Effector memory CD8-positive, alpha-beta T cell (primary cell): ENCODE measurements around the gene C1QTNF4.
A peak's percentile ranks its signal among the peaks of the same experiment; 100 is the strongest.

Source experiments
- ATAC-seq: fragments of 150-1000 bp; cut with Tn5 transposase; replicated peaks from 2 replicates; pipeline ENCODE4 v1.10.0; 2021; ENCODE audit warnings: mild to moderate bottlenecking, moderate library complexity
- DNase-seq, 3 experiments: peaks; one replicate each; pipeline ENCODE4 v3.0.0; 2021
- H3K27ac Mint-ChIP-seq, 2 donors: one replicate each; pipeline ENCODE4 v1.8.0; 2022; ENCODE audit warnings: mild to moderate bottlenecking in 2 of 2, mixed read lengths in 2 of 2, moderate library complexity in 2 of 2
- H3K27me3 Mint-ChIP-seq, 2 donors: one replicate each; pipeline ENCODE4 v1.8.0; 2022; ENCODE audit warnings: mixed read lengths in 2 of 2
- H3K36me3 Mint-ChIP-seq: one replicate; pipeline ENCODE4 v1.8.0; 2022; ENCODE audit warnings: mild to moderate bottlenecking, moderate library complexity, mixed read lengths; ENCODE audit not compliant: insufficient read depth
- H3K4me1 Mint-ChIP-seq, 2 donors: one replicate each; pipeline ENCODE4 v1.8.0; 2022; ENCODE audit warnings: low read depth in 2 of 2, mixed read lengths in 2 of 2
- H3K4me3 Mint-ChIP-seq, 2 donors: one replicate each; pipeline ENCODE4 v1.8.0; 2022; ENCODE audit warnings: mild to moderate bottlenecking in 2 of 2, mixed read lengths in 2 of 2, moderate library complexity in 2 of 2
- H3K9me3 Mint-ChIP-seq, 2 donors: one replicate each; pipeline ENCODE4 v1.8.0; 2022; ENCODE audit warnings: mixed read lengths in 2 of 2

C1QTNF4 gene

GRCh38 chr11:47609675-47610074, 15.5 kb upstream of the C1QTNF4 start:
- H3K27me3 Mint-ChIP-seq = no peaks in the 10 kb centered on the region
- no peak overlapping the region for H3K4me3 Mint-ChIP-seq

DNA sequence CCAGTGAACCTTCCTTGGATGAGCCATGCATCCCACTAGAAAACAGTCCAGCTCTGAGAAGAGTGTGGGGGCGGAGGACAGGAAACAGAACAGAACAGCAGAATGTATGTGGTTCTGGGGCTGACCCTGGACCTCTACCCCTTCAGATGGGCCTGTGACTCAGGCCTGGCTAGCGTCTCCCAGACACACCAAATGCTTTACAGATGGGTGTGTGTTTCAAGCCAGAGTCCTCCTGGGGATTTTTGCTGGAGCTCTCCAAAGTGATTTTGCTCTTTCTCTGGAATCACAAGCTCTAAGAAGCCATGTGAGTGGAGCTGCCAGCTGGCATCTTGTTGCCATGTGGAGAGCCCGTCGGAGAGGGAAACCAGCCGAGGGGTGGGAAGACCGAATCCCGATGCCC, 13.2 kb upstream of the C1QTNF4 start:
- H3K4me3 Mint-ChIP-seq = no peak overlapping the region
- peaks cover 0 to 3% of the 10 kb centered on the region in 2 donors for H3K4me1 Mint-ChIP-seq
- no peak for ATAC-seq
- no peak overlapping the region for H3K27ac Mint-ChIP-seq
- peaks cover 6% of the 10 kb centered on the region for H3K36me3 Mint-ChIP-seq
- DNase-seq = no peak
- H3K27me3 Mint-ChIP-seq = no peaks in the 10 kb centered on the region
- no peaks in the 10 kb centered on the region for H3K9me3 Mint-ChIP-seq

More at GRCh38 chr11:47609675-47610074, 15.5 kb upstream of the C1QTNF4 start:
- no peak for DNase-seq
- Mint-ChIP-seq H3K27ac (peak overlapping the region in 1 of 2 donors; percentile 78), H3K9me3 (no peaks in the 10 kb centered on the region), H3K36me3 (peaks cover 8% of the 10 kb centered on the region), H3K4me1 (peaks cover 0 to 3% of the 10 kb centered on the region in 2 donors)
- ATAC-seq = no peak

GRCh38 chr11:47606731-47607130, 12.5 kb upstream of the C1QTNF4 start:
- DNase-seq (no peak), ATAC-seq (no peak)
- Mint-ChIP-seq H3K9me3 (no peaks in the 10 kb centered on the region), H3K27ac (no peak overlapping the region), H3K4me3 (no peak overlapping the region), H3K36me3 (peaks cover 6% of the 10 kb centered on the region), H3K27me3 (no peaks in the 10 kb centered on the region), H3K4me1 (peaks cover 0 to 3% of the 10 kb centered on the region in 2 donors)

DNA sequence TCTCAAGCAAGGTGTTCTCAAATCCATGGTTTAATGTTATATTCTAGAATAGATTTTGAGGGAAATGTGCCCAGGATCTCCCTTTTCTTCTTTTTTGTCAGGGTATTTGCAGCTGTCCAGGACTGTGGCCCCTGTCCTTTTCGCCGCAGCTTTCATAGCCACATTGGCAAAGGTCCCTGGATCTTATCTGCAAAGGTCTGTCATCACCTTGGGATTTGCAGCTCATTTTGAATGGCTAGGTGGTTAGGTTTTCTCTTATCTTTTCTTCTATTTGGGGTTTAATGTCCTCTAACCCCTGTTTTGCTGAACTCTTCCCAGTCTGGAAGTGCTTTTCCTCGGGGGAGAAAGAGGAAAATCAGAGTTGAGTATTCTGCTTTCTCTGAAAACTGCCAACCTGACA, 11.7 kb upstream of the C1QTNF4 start:
- no peaks in the 10 kb centered on the region for H3K9me3 Mint-ChIP-seq
- no peak for DNase-seq
- no peak overlapping the region for H3K4me3 Mint-ChIP-seq
- peaks cover 0 to 3% of the 10 kb centered on the region in 2 donors for H3K4me1 Mint-ChIP-seq
- H3K27ac Mint-ChIP-seq = no peak overlapping the region
- no peaks in the 10 kb centered on the region for H3K27me3 Mint-ChIP-seq
- no peak for ATAC-seq
- H3K36me3 Mint-ChIP-seq = peaks cover 6% of the 10 kb centered on the region

DNA sequence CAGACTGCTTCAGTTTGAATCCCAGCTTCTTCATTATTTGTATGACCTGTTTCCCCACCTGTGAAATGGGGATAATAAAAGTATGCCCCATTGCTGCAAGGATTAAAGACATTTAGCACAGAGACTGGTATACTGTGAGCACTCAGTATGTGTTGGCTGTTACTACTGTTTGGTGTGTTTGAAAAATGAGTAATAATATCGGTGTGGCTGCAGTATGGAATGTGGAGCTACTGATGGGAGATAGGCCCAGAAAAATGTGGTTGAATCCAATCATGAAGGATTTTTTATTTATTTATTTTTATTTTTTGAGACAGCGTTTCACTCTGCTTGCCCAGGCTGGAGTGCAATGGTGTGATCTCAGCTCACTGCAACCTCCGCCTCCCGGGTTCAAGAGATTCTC, 9.1 kb upstream of the C1QTNF4 start:
- Mint-ChIP-seq H3K4me1 (no peaks in the 10 kb centered on the region), H3K9me3 (no peaks in the 10 kb centered on the region), H3K4me3 (no peak overlapping the region), H3K36me3 (peaks cover 3% of the 10 kb centered on the region), H3K27ac (no peak overlapping the region), H3K27me3 (no peaks in the 10 kb centered on the region)
- ATAC-seq (no peak), DNase-seq (no peak)

GRCh38 chr11:47599902-47600301, 5.7 kb upstream of the C1QTNF4 start:
- H3K9me3 Mint-ChIP-seq = no peaks in the 10 kb centered on the region
- ATAC-seq = no peak
- H3K36me3 Mint-ChIP-seq = no peaks in the 10 kb centered on the region
- no peaks in the 10 kb centered on the region for H3K4me1 Mint-ChIP-seq
- H3K27ac Mint-ChIP-seq = no peak overlapping the region
- DNase-seq = no peak
- no peak overlapping the region for H3K4me3 Mint-ChIP-seq
- peaks cover 10 to 14% of the 10 kb centered on the region in 2 donors for H3K27me3 Mint-ChIP-seq

DNA sequence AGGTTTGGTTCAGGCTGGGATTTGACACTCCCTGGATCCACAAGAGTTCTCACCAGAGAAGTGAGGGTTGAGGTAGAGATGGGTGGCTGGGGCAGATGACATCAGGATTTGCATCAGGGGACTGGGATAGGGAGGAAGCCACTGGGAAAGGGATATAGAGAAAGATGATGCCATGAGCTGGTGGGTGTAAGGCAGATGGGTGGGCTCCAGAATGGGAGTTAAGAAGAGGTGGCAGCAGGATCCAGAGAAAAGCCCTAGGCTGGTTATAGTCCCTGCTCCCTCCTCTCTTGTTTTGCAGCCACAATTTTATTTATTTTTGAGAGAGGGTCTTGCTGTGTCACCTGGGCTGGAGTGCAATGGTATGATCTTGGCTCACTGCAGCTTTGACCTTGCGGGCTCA, 1.8 kb upstream of the C1QTNF4 start:
- Mint-ChIP-seq H3K36me3 (no peaks in the 10 kb centered on the region), H3K27me3 (peaks cover 27 to 47% of the 10 kb centered on the region in 2 donors), H3K4me1 (peaks cover 0 to 8% of the 10 kb centered on the region in 2 donors), H3K4me3 (no peak overlapping the region), H3K9me3 (no peaks in the 10 kb centered on the region), H3K27ac (no peak overlapping the region)
- no peak for DNase-seq
- ATAC-seq = no peak

DNA sequence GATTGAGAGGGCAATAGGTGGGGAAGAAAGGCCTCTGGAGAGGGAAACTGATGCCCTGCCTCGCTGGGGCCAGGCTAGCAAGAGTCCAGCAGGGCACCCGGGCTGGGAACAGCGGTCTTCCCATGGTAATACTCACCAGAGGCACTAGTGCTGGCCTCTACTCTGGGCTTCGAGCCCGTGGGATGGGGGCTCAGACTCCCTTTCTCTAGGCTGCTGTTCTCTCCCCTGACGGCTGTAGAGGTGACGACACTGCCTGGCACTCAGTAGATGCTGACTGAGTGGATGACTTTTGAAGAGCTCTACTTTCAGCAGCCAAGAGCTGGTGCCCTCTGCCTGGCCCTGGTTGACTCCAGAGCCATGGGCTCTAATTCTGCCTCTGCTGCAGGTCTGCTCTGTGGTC, 818 bp upstream of the C1QTNF4 start:
- DNase-seq (no peak), ATAC-seq (no peak)
- H3K4me1 Mint-ChIP-seq = peaks cover 0 to 8% of the 10 kb centered on the region in 2 donors
- no peaks in the 10 kb centered on the region for H3K9me3 Mint-ChIP-seq
- H3K36me3 Mint-ChIP-seq = no peaks in the 10 kb centered on the region
- H3K27me3 Mint-ChIP-seq = peaks cover 27 to 47% of the 10 kb centered on the region in 2 donors
- H3K4me3 Mint-ChIP-seq = no peak overlapping the region
- H3K27ac Mint-ChIP-seq = no peak overlapping the region

- ATAC-seq (no peak), DNase-seq (no peak)
- H3K27ac Mint-ChIP-seq = no peak overlapping the region
- H3K36me3 Mint-ChIP-seq = no peaks in the 10 kb centered on the region
- no peak overlapping the region for H3K4me3 Mint-ChIP-seq
- H3K9me3 Mint-ChIP-seq = no peaks in the 10 kb centered on the region
- H3K4me1 Mint-ChIP-seq = peaks cover 0 to 8% of the 10 kb centered on the region in 2 donors
- H3K27me3 Mint-ChIP-seq = peaks cover 27 to 47% of the 10 kb centered on the region in 2 donors
Measured at GRCh38 chr11:47593492-47593933, 698 bp downstream of the C1QTNF4 start.

DNA sequence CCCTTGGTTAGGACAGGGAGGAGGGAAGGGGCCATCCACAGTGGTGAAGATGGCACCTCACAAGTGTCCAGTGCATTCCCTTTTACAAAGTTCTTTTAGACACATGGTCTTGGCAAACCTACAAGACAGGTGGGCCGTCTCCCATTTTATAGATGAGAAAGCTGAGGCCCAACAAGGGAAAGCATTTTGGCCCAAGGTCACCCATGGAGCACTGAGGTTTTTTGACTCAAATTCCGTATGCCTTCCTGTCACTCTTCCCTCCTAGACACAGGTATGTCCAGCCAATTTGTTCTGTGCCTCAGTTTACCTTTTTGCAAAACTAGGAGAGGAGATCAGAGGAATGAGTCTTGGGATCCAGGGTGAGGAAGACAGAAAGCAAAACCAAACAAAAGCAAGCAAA, 1.2 kb downstream of the C1QTNF4 start:
- peaks cover 27 to 47% of the 10 kb centered on the region in 2 donors for H3K27me3 Mint-ChIP-seq
- no peak overlapping the region for H3K4me3 Mint-ChIP-seq
- H3K36me3 Mint-ChIP-seq = no peaks in the 10 kb centered on the region
- no peaks in the 10 kb centered on the region for H3K9me3 Mint-ChIP-seq
- DNase-seq = no peak
- H3K4me1 Mint-ChIP-seq = peaks cover 0 to 8% of the 10 kb centered on the region in 2 donors
- no peak overlapping the region for H3K27ac Mint-ChIP-seq
- no peak for ATAC-seq

GRCh38 chr11:47592251-47592650, 2.0 kb downstream of the C1QTNF4 start:
- no peak overlapping the region for H3K27ac Mint-ChIP-seq
- H3K36me3 Mint-ChIP-seq = no peaks in the 10 kb centered on the region
- no peak overlapping the region for H3K4me3 Mint-ChIP-seq
- no peaks in the 10 kb centered on the region for H3K9me3 Mint-ChIP-seq
- peaks cover 27 to 47% of the 10 kb centered on the region in 2 donors for H3K27me3 Mint-ChIP-seq
- DNase-seq (no peak), ATAC-seq (no peak)
- peaks cover 0 to 8% of the 10 kb centered on the region in 2 donors for H3K4me1 Mint-ChIP-seq

GRCh38 chr11:47591764-47592163, 2.4 kb downstream of the C1QTNF4 start:
- H3K27ac Mint-ChIP-seq = no peak overlapping the region
- H3K36me3 Mint-ChIP-seq = no peaks in the 10 kb centered on the region
- DNase-seq = no peak
- no peaks in the 10 kb centered on the region for H3K9me3 Mint-ChIP-seq
- no peak for ATAC-seq
- no peak overlapping the region for H3K4me3 Mint-ChIP-seq
- peaks cover 0 to 8% of the 10 kb centered on the region in 2 donors for H3K4me1 Mint-ChIP-seq
- peaks cover 27 to 47% of the 10 kb centered on the region in 2 donors for H3K27me3 Mint-ChIP-seq

GRCh38 chr11:47589977-47590861, 4.0 kb downstream of the C1QTNF4 start:
- ATAC-seq = no peak
- peaks cover 8% of the 10 kb centered on the region for H3K36me3 Mint-ChIP-seq
- no peak for DNase-seq

DNA sequence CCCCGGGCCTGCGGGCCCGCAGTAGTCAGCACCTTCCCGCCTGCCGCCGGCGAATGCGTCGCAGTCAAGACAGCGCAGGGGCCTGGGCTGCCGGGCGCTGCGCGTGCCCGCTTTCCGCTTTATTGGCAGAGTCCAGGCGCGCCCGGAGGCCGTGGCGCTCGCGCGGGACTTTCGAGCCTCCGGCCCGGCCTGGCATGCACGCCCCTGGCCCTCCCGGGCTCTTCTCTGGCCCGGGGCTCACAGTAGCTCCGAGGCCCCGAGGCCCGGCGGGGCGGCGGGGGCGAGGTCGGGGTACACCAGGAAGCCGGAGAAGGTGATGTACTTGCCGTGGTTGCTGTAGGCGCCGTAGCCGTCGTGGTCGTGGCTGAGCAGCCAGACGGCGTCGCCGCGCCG, 4.6 kb downstream of the C1QTNF4 start:
- Mint-ChIP-seq H3K4me3 (no peak overlapping the region), H3K4me1 (peaks cover 0 to 8% of the 10 kb centered on the region in 2 donors), H3K9me3 (no peaks in the 10 kb centered on the region), H3K36me3 (peaks cover 15% of the 10 kb centered on the region), H3K27me3 (peaks cover 14 to 30% of the 10 kb centered on the region in 2 donors), H3K27ac (no peak overlapping the region)
- no peak for ATAC-seq
- DNase-seq = no peak

More at GRCh38 chr11:47589977-47590861, 4.0 kb downstream of the C1QTNF4 start:
- H3K9me3 Mint-ChIP-seq = no peaks in the 10 kb centered on the region
- peaks cover 0 to 8% of the 10 kb centered on the region in 2 donors for H3K4me1 Mint-ChIP-seq
- peaks cover 18 to 36% of the 10 kb centered on the region in 2 donors for H3K27me3 Mint-ChIP-seq
- no peak overlapping the region for H3K27ac Mint-ChIP-seq
- H3K4me3 Mint-ChIP-seq = no peak overlapping the region
